Heart right ventricle (tissue), 16 donors: ENCODE data around the gene SPRN. TPM values are rescaled to one million over a fixed set of nuclear protein-coding genes. Genes with fewer than 3 reads are reported as not detected.

Experiments used
- ATAC-seq, 8 donors: fragments of 200-7000 bp; cut with Tn5 transposase; one replicate each; pipeline ENCODE4 v1.9.1; 2020; ENCODE audit warnings: mild to moderate bottlenecking in 8 of 8, moderate library complexity in 8 of 8, moderate number of reproducible peaks in 1 of 8
- DNase-seq, 2 donors: peaks; one replicate each; pipeline ENCODE4 v3.0.0-alpha.2; 2020
- H3K27ac ChIP-seq, 10 donors: fragments of 200-600 bp; sonication (generic) in 2 of 10; one replicate each; pipeline versions ENCODE4 v1.5.0 to v1.8.0; 2020 to 2022; ENCODE audit warnings: mild to moderate bottlenecking in 3 of 10
- H3K27me3 ChIP-seq, 7 donors: fragments of 200-600 bp; one replicate each; pipeline ENCODE4 v1.8.0; 2021 to 2022; ENCODE audit warnings: mild to moderate bottlenecking in 2 of 7
- H3K36me3 ChIP-seq, 9 donors: fragments of 200-600 bp; sonication (generic) in 1 of 9; one replicate each; pipeline versions ENCODE4 v1.5.0 to v1.8.0; 2020 to 2022; ENCODE audit warnings: mild to moderate bottlenecking in 2 of 9
- H3K4me1 ChIP-seq, 9 donors: fragments of 200-600 bp; sonication (generic) in 1 of 9; one replicate each; pipeline versions ENCODE4 v1.5.0 to v1.8.0; 2020 to 2022; ENCODE audit warnings: mild to moderate bottlenecking in 4 of 9
- H3K4me3 ChIP-seq, 10 donors: fragments of 200-600 bp; sonication (generic) in 2 of 10; one replicate each; pipeline versions ENCODE4 v1.5.0 to v1.8.0; 2020 to 2022; ENCODE audit warnings: mild to moderate bottlenecking in 7 of 10, moderate library complexity in 2 of 10
- H3K9me3 ChIP-seq, 11 donors: fragments of 200-600 bp in 10 of 11; sonication (generic) in 2 of 11; one replicate each; pipeline versions ENCODE4 v1.5.0 to v1.8.0; 2013 to 2022; ENCODE audit warnings: mild to moderate bottlenecking in 2 of 11, control low read depth in 1 of 11, moderate library complexity in 1 of 11
- WGBS, 2 donors: extraction: QIAGEN DNeasy Blood & Tissue Kit; methylation state at CpG; one replicate each; pipeline ENCODE4 v1.1.7; 2013; ENCODE audit warnings: inconsistent platforms in 1 of 2; 5-methylcytosine and 5-hydroxymethylcytosine counted together
- intact Hi-C, 10 donors: fragments of 100-400 bp; cut with DNase I; formaldehyde crosslinking; loops; one replicate each; pipeline versions ENCODE4 v1.11.1 to v1.14.2; 2022
- polyA plus RNA-seq, 2 donors: library from polyadenylated mRNA; stranded (reverse); fragments of 200-250 nt; gene quantifications; one replicate each; pipeline ENCODE4 v1.2.3, GENCODE V29; 2013
- total RNA-seq, 10 donors: library from RNA; stranded (reverse); fragmentation: NEBNext Ultra II Directional in 3 of 10; extraction: Animal tissue kit (Norgen Biotek cat#: 25700) in 3 of 10; gene quantifications; one replicate each; pipeline versions ENCODE4 v1.2.1 to v1.2.4, GENCODE V29; 2021 to 2023
- TF ChIP-seq, protein P1 (sequence below), 9 donors: fragments of 200-600 bp; sonication (generic) in 2 of 9; IDR thresholded peaks; one replicate each; pipeline versions ENCODE4 v1.5.0 to v1.8.0; 2021 to 2022; ENCODE audit warnings: antibody characterized with exemption in 9 of 9, mild to moderate bottlenecking in 5 of 9, moderate library complexity in 1 of 9
- donor health status: Arrhythmogenic right ventricular cardiomyopathy.
- donor health status: ischemic (EF 13 %, LVEDD 7.1; RV severe dilation, severe dysfunction).
- donor health status: healthy with polysubstance abuse.
- donor health status: DM: no; HTN: yes; CAD: no.
- donor health status: DM: no; HTN: no; CAD: no.
- donor health status: ischemic (EF 25% LVEDD 6.9; RV normal size, moderate dysfunction).
- donor health status: ischemic (EF 25% LVEDD 5.7; RV mildly dilated, moderate dysfunction).
- donor health status: healthy.
- donor health status: DM: yes; HTN: yes; CAD: no.
- donor health status: Ischemic cardiomyopathy.
- donor health status: ischemic (EF 35%, LVEDD 5.7; RV mildly dilated, moderate dysfunction).
- donor health status: nonischemic (EF 11% LVEDD 7.7; RV severe dilation, severe dysfunction).
- donor health status: DM: yes; HTN: yes; CAD: no.
- donor health status: PGD.
- donor health status: ischemic (EF 29% LVEDD 5.4; RV normal size, mild dysfunction).
- donor health status: nonischemic (EF 23%, LVEDD 6.1; RV moderate dilation, normal function).

SPRN gene
- total and polyA plus RNA-seq, 12 donors: 0.07 to 0.22 (median 0.09) TPM; not detected in 9

DNA sequence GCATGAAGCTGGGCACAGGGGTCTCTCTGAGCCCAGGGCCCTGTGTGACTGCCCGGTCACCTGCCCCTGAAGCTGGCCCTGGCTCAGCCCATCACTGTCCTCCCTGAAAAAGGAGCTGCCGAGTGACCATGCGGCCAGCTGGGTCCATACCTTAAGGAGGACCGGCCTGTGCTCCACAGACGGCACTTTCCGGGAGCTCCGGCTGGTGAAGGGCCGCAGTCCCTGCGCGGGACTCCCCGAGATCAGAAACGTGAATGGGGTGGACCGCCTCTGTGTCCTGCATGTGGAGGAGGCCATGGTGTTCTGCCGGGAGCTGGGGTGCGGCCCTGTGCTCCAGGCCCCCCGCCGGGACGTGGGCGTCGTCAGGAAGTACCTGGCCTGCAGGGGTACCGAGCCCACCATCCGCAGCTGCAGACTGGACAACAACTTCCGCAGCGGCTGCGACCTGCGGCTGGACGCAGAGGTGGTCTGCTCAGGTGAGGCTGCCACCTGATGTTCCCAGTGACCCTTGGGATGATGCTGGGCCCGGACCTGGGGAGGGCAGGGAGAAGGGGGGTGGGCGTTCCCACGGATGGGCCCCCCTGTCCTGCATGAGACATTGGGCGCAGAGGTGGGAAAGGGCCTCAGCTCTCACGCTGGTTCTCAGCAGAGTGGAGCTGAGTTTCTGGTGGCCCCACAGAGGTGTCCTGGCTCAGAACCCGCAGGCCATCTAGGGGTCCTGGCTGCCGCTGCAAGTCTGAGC lies 32.8 kb upstream of the SPRN start:
- WGBS, 2 donors: 88 to 90% methylated on average over 34 of the region's 34 CpGs
- Histone ChIP-seq H3K9me3 (no peaks in the 10 kb centered on the region), H3K27ac (no peak overlapping the region), H3K4me3 (no peak overlapping the region), H3K27me3 (peaks cover 0 to 3% (median 0%) of the 10 kb centered on the region in 7 donors), H3K36me3 (no peaks in the 10 kb centered on the region), H3K4me1 (no peaks in the 10 kb centered on the region)
- TF ChIP-seq, protein P1, sequence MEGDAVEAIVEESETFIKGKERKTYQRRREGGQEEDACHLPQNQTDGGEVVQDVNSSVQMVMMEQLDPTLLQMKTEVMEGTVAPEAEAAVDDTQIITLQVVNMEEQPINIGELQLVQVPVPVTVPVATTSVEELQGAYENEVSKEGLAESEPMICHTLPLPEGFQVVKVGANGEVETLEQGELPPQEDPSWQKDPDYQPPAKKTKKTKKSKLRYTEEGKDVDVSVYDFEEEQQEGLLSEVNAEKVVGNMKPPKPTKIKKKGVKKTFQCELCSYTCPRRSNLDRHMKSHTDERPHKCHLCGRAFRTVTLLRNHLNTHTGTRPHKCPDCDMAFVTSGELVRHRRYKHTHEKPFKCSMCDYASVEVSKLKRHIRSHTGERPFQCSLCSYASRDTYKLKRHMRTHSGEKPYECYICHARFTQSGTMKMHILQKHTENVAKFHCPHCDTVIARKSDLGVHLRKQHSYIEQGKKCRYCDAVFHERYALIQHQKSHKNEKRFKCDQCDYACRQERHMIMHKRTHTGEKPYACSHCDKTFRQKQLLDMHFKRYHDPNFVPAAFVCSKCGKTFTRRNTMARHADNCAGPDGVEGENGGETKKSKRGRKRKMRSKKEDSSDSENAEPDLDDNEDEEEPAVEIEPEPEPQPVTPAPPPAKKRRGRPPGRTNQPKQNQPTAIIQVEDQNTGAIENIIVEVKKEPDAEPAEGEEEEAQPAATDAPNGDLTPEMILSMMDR (IDR thresholded peaks at IDR 0.05): no peak
- ATAC-seq: peak in 1 of 8 donors; percentile 21
- intact Hi-C loops: no loop called here
- DNase-seq: no peak

DNA sequence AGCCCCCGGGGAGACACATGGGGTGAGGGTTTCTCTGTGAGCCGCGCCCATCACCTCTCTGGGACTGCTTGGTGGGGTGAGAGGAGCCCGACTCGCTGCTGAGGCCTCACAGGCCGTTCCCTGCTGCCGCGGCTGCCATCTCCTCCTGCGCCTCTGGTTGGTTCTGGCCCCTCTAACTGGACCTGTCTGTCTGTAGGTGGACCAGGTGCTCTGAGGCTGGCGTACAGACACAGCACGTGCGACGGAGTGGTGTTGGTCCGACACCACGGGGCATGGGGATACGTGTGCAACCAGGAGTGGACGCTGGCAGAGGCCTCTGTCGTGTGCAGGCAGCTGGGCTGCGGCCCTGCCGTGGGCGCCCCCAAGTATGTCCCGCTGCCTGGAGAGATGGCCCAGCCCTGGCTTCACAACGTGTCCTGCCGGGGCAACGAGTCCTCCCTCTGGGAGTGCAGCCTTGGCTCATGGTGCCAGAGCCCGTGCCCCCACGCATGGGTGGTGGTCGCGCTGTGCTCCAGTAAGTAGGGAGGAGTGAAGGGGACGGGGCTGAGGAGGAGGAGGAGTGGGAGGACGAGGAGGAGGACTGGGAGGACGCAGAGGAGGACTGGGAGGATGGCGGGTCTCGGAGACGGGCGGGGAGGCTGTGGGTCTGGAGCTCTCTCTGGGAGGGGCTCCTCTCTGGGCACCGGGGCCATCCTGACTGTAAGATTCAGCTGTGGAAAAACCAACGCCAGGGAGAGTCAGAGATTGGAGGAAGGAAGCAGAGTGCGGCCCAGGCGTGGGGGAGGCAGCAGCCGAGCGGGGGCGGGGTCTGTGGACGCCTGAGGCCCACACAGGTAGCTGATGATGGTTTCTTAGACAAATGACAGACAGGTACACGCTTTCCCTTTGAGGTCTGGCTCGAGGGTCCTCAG lies 31.9 kb upstream of the SPRN start:
- Histone ChIP-seq H3K27ac (no peak overlapping the region), H3K36me3 (no peaks in the 10 kb centered on the region), H3K27me3 (peaks cover 0 to 3% (median 0%) of the 10 kb centered on the region in 7 donors), H3K4me3 (no peak overlapping the region), H3K9me3 (no peaks in the 10 kb centered on the region), H3K4me1 (no peaks in the 10 kb centered on the region)
- intact Hi-C loops: no loop called here
- TF ChIP-seq, protein P1 (IDR thresholded peaks at IDR 0.05): no peak
- ATAC-seq (no peak), DNase-seq (no peak)
- WGBS, 2 donors: 85 to 87% methylated on average over 46 of the region's 46 CpGs

DNA sequence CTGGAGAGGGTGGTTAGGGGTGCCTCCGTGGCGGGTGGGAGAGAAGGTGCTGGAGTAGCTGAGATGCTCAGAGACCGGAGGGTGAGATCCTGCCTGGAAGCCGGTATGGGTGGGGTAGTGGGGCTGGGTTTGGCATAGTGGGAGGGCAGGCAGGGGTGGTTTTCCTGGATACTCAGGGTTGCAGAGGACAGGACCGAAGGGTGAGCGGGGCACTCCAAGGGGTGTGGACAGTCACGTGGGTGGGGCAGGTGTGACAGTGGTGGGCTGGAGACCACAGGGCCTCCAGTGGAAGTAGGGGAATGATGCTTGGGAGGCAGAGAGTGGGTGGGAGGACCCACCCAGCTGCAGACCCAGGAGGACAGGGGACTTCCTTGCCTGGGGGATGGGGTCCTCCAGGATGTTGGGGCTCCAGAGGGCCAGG lies 31.2 kb upstream of the SPRN start:
- Histone ChIP-seq H3K36me3 (no peaks in the 10 kb centered on the region), H3K9me3 (no peaks in the 10 kb centered on the region), H3K27me3 (peaks cover 0 to 3% (median 0%) of the 10 kb centered on the region in 7 donors), H3K27ac (no peak overlapping the region), H3K4me3 (no peak overlapping the region), H3K4me1 (no peaks in the 10 kb centered on the region)
- DNase-seq (no peak), ATAC-seq (no peak)
- TF ChIP-seq, protein P1 (IDR thresholded peaks at IDR 0.05): no peak
- intact Hi-C loops: no loop called here
- WGBS, 2 donors: 89 to 91% methylated on average over 7 of the region's 7 CpGs

DNA sequence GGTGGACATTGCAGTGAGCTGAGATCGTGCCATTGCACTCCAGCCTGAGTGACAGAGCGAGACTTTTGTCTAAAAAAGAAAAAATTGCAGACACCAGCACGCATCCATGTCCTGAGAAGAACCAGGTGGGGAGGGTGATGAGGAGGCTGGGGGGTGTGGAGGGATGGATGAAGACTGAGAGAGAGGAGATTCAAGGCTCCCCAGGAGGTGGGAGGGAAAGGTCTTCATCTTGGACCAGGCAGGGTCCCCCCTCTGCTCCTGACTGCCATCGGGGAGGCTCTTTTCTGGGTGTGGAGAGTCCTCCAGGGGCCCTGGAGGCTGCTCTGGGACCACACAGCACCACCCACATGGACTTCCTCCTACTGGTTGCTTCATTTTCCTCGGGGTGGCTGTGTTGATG lies 30.8 kb upstream of the SPRN start:
- Histone ChIP-seq H3K4me1 (no peaks in the 10 kb centered on the region), H3K4me3 (no peak overlapping the region), H3K9me3 (peaks cover 0 to 1% (median 0%) of the 10 kb centered on the region in 11 donors), H3K36me3 (no peaks in the 10 kb centered on the region), H3K27me3 (peaks cover 0 to 3% (median 0%) of the 10 kb centered on the region in 7 donors), H3K27ac (no peak overlapping the region)
- intact Hi-C loops: no loop called here
- WGBS, 2 donors: 75 to 90% methylated on average over 5 of the region's 5 CpGs
- ATAC-seq (no peak), DNase-seq (no peak)
- TF ChIP-seq, protein P1 (IDR thresholded peaks at IDR 0.05): no peak
